Bronchial epithelial cell (primary cell): ENCODE results near the gene ZFHX3. TPM values are rescaled to one million over a fixed set of nuclear protein-coding genes. Genes with fewer than 3 reads are reported as not detected.

Experiments
- DNase-seq: peaks from one replicate; pipeline ENCODE4 v3.0.0-alpha.2; 2010; ENCODE audit warnings: low read depth
- FAIRE-seq: peaks from 2 replicates; lab custom pipeline; 2011; peaks lifted over from hg19 to GRCh38; lab: Jason Lieb, UNC
- H3K27me3 ChIP-seq: 2 replicates; pipeline ENCODE4 v1.5.1; 2011; ENCODE audit warnings: low read length; ENCODE audit not compliant: control insufficient read depth, insufficient read depth
- H3K36me3 ChIP-seq: 2 replicates; pipeline ENCODE4 v1.5.1; 2011; ENCODE audit warnings: low read length; ENCODE audit not compliant: control insufficient read depth, insufficient read depth
- H3K4me3 ChIP-seq: 2 replicates; pipeline ENCODE4 v1.5.1; 2011; ENCODE audit warnings: mild to moderate bottlenecking, low read depth, low read length, control low read depth
- CTCF ChIP-seq: IDR thresholded peaks from 2 replicates; pipeline ENCODE4 v1.5.1; 2011; ENCODE audit warnings: mild to moderate bottlenecking, moderate library complexity, low read length, control low read depth, inconsistent platforms; ENCODE audit not compliant: insufficient read depth, severe bottlenecking
- total RNA-seq: library from RNA; depleted of rRNA; stranded (reverse); fragments of >200 nt; gene quantifications from 2 replicates; pipeline ENCODE4 v1.2.1, GENCODE V29; 2014

ZFHX3 gene
- total RNA-seq, 1 donor from 2014 or later: 3.9 TPM

- H3K36me3 ChIP-seq: no peaks in the 10 kb centered on the region
- no peak for FAIRE-seq
- no peak for DNase-seq
- no peaks in the 10 kb centered on the region for H3K27me3 ChIP-seq
- no peak overlapping the region for H3K4me3 ChIP-seq
- TF ChIP-seq CTCF: no peak
These were observed 4.6 kb upstream of the ZFHX3 start for GRCh38 chr16:73052576-73052975.

DNA sequence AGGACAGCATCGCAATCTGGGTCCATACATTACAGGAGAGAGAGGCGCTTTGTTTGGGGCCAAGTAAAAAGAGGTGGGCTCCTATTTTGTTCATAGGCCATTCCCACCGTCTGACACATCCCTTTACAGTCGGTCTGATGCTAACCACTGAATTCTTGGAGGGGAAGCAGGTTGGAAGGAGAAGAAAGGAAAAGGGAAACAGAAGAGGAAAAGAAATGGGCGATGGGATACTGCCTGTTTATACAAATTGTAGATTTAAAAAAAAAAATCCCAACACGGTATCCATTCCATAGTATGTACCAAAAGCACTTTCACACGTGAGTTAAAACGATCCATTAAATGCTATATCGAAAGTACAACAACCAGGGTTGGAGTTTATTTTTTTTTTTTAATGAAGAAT lies 4.0 kb upstream of the ZFHX3 start:
- Histone ChIP-seq H3K4me3 (no peak overlapping the region), H3K27me3 (no peaks in the 10 kb centered on the region), H3K36me3 (no peaks in the 10 kb centered on the region)
- DNase-seq: no peak
- FAIRE-seq: no peak
- TF ChIP-seq CTCF: no peak

GRCh38 chr16:73051226-73051625 lies 3.3 kb upstream of the ZFHX3 start:
- no peak for TF ChIP-seq CTCF
- Histone ChIP-seq H3K36me3 (no peaks in the 10 kb centered on the region), H3K4me3 (no peak overlapping the region), H3K27me3 (no peaks in the 10 kb centered on the region)
- DNase-seq (no peak), FAIRE-seq (no peak)

DNA sequence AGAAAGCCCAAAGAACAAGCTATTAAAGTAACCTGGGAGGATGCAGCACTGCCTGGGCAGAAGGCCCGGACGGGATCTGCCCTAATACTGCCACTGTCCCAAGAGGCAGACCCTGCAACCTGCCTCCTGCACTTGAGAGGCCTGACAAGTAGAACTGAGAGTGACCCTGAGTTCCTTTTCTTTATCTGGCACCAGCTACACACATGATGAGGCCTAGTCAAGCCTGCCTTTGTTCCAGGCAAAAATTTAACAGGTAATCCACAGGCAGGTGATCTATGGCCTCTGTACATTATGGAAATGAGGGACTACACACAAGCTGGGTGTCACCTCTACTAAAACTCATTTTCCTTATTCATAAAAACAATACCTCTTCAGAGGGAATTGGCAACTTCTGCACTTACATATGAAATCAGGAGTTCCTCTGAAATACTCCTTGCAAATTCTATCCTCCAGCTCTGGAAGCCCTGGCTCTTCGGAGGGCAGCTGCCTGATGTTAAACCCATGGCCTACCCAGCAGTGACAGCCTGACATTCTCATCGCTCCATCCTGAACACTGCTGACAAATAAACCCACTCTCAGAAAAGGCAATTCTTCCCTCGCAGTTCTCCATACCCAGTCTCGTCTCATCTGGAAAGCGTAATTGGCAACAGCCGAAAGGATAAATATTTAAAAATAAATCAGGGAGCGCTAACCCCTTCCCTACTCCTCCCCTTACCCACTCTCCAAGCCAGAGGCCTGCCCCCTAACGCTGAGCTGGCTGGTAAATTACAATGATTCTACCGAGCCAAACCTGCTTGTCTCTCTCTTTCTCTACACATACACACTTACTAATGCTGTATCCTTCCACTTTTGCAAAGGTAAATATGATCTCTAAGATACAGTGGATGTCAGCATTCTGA lies 2.5 kb upstream of the ZFHX3 start:
- no peaks in the 10 kb centered on the region for H3K27me3 ChIP-seq
- no peaks in the 10 kb centered on the region for H3K36me3 ChIP-seq
- no peak for TF ChIP-seq CTCF
- no peak for FAIRE-seq
- H3K4me3 ChIP-seq: no peak overlapping the region
- no peak for DNase-seq

DNA sequence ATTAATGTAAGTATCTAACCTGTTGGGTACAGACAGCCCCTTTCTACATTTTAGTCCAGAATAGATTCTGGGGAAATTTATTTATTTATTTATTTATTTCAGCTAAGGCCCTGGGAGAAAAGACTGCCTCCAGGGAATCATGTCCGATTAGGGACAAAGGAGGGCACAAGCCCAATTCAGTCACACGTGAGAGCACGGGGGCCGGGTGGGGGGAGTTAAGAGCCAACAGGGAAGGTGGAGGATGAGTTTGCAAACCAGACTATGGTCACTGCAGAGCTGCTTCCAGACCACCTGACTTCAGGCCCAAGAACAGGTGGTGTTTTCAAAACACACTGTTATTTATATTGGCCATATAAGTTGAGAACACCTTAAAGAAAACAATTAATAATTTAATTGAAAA lies 1.6 kb upstream of the ZFHX3 start:
- TF ChIP-seq CTCF: no peak
- Histone ChIP-seq H3K27me3 (no peaks in the 10 kb centered on the region), H3K36me3 (no peaks in the 10 kb centered on the region), H3K4me3 (no peak overlapping the region)
- no peak for DNase-seq
- no peak for FAIRE-seq
